IPS-18a (cell line): ENCODE measurements around the gene UFD1.

Experiments used
- H3K27ac ChIP-seq: one replicate; pipeline ENCODE4 v1.5.1; 2013; ENCODE audit warnings: low read length
- H3K27me3 ChIP-seq: one replicate; pipeline ENCODE4 v1.6.1; 2013; ENCODE audit warnings: mild to moderate bottlenecking, low read length; ENCODE audit not compliant: control insufficient read depth, insufficient read depth
- H3K36me3 ChIP-seq: one replicate; pipeline ENCODE4 v1.6.1; 2013; ENCODE audit warnings: low read depth, low read length; ENCODE audit not compliant: control insufficient read depth
- H3K4me1 ChIP-seq: one replicate; pipeline ENCODE4 v1.6.1; 2013; ENCODE audit warnings: low read depth, low read length; ENCODE audit not compliant: control insufficient read depth
- H3K4me3 ChIP-seq: one replicate; pipeline ENCODE4 v1.5.1; 2013; ENCODE audit warnings: low read length
- H3K9ac ChIP-seq: one replicate; pipeline ENCODE4 v1.6.1; 2013; ENCODE audit warnings: mild to moderate bottlenecking, low read length, moderate library complexity
- H3K9me3 ChIP-seq: one replicate; pipeline ENCODE4 v1.6.1; 2013; ENCODE audit warnings: low read depth, low read length; ENCODE audit not compliant: control insufficient read depth

UFD1 gene

DNA sequence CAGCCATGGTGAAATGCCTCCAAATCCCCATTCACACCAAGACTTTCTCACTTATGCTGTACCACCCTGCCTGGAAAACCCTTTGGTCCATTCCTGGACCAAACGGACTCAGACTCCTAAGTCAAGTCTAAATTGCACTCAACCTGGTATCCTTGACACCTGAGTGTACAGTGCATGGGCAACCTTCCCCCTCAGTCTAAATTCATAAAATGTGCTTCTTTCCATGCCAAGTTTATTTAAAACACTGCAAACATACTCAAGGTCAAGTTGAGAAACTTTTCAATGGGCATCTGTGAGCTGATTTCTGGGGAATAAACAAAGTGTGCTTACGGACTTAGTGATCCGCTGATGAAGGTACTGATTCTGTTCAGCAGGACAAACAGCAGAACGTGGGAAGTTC lies 73.9 kb downstream of the UFD1 start:
- Histone ChIP-seq H3K4me1 (no peaks in the 10 kb centered on the region), H3K27me3 (no peaks in the 10 kb centered on the region), H3K27ac (no peak overlapping the region), H3K36me3 (peaks cover 58% of the 10 kb centered on the region), H3K9ac (no peak overlapping the region), H3K9me3 (no peaks in the 10 kb centered on the region), H3K4me3 (no peak overlapping the region)

DNA sequence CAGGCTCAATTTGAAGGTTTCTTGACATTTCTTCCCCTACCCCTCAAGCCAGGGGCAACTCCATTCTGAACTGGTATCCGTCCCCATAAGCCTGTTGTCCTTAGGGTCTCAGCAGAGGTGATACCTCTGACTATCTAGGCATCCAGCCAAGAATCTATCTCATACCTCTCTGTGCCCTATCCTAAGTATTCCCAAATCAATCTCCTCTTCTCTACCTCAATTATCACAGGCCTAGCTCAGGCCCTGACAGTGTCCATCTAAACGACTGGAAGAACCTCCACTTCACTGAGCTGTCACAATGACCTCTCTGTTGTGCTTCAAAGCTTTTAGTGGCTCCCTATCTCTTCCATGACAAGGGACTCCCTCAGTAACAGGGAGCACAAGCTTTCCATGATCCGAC lies 74.3 kb downstream of the UFD1 start:
- Histone ChIP-seq H3K27me3 (no peaks in the 10 kb centered on the region), H3K9me3 (no peaks in the 10 kb centered on the region), H3K9ac (no peak overlapping the region), H3K27ac (no peak overlapping the region), H3K36me3 (peaks cover 56% of the 10 kb centered on the region), H3K4me3 (no peak overlapping the region), H3K4me1 (no peaks in the 10 kb centered on the region)

DNA sequence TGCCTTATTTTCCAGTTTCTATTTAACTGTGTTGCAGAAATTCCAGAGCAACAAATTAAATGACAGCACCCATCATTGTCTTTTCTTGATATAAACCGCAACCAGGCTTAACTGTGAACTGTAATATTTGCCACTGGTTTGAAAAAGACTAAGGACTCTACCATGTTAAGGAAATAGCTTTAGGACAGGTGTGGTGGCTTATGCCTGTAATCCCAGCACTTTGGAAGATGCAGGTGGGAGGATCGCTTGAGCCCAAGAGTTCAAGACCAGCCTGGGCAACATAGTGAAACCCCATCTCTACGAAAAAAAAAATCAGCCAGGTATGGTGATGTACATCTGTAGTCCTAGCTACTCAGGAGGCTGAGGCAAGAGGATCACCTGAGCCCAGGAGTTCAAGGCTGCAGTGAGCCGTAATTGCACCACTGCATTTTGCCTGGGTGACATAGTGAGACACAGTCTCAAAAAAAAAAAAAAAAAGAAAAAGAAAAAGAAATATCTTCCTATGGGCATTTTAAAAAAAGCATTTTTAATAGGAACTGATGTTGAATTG lies 76.3 kb downstream of the UFD1 start:
- Histone ChIP-seq H3K9me3 (no peaks in the 10 kb centered on the region), H3K4me1 (no peaks in the 10 kb centered on the region), H3K9ac (no peak overlapping the region), H3K27me3 (no peaks in the 10 kb centered on the region), H3K4me3 (no peak overlapping the region), H3K36me3 (peaks cover 51% of the 10 kb centered on the region), H3K27ac (no peak overlapping the region)

DNA sequence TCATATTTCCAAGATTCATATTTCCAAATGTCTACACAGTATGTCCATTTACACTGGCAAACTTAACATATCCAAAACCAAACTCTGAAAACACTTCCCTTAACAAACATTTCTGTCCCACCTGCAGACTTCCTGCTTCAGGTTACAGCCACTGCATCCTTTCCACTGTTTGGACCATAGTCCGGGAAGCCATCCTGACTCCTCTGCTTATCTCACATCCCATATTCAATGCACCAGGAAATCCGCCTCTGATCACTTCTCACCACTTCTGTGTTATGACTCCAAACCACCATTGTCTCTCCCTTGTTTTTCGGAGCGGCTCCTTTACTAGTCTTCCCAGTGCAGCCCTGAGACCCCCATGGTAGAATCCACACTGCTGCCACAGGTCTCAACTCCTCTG lies 77.5 kb downstream of the UFD1 start:
- no peak overlapping the region for H3K27ac ChIP-seq
- peaks cover 49% of the 10 kb centered on the region for H3K36me3 ChIP-seq
- no peaks in the 10 kb centered on the region for H3K9me3 ChIP-seq
- no peaks in the 10 kb centered on the region for H3K27me3 ChIP-seq
- H3K4me3 ChIP-seq: no peak overlapping the region
- H3K4me1 ChIP-seq: no peaks in the 10 kb centered on the region
- H3K9ac ChIP-seq: no peak overlapping the region

DNA sequence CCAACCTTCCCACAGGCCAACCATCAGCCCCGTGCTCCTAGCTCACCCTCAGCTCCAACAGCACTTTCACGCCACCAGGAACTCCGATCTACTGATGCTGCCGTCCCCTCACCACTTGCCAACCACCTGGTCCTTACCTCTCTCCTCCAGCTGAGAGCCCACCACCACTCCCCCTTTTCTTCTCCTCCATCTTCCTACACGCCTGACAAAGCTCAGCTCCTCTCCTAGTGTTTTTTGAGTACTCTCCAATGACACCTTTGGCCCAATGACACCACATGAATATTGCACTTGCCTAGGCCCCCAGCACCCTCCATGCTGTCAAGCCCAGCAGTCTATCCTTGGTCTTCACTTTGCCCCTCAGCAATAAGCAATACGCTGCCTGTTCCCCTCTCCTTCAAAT lies 78.1 kb downstream of the UFD1 start:
- no peak overlapping the region for H3K4me3 ChIP-seq
- no peaks in the 10 kb centered on the region for H3K27me3 ChIP-seq
- no peak overlapping the region for H3K9ac ChIP-seq
- no peaks in the 10 kb centered on the region for H3K9me3 ChIP-seq
- H3K36me3 ChIP-seq: peaks cover 48% of the 10 kb centered on the region
- H3K4me1 ChIP-seq: no peaks in the 10 kb centered on the region
- H3K27ac ChIP-seq: no peak overlapping the region
